GM12878 (cell line): ENCODE results near the gene FAM187B. TPM values are rescaled to one million over a fixed set of nuclear protein-coding genes. Genes with fewer than 3 reads are reported as not detected.
"Not testable (repeated sequence)": the region's sequence is repeated elsewhere in the genome, so short reads cannot be mapped to it uniquely, and the experiment has no call there.

Experiments used
- ATAC-seq: fragments of 200-7000 bp; cut with Tn5 transposase; 3 replicates; pipeline ENCODE4 v1.9.1; 2020; ENCODE audit warnings: mild to moderate bottlenecking, moderate library complexity
- BruUV-seq: library from RNA; stranded (reverse); fragments of 400-500 nt; replicated peaks from 2 replicates; lab custom pipeline; 2021; lab: Mats Ljungman, UMichigan
- CTCF ChIA-PET: fragments of 300-600 bp; sonication (Branson Sonifier 250); formaldehyde crosslinking; extraction: SDS; loops from one replicate; lab custom pipeline; 2021; ENCODE audit warnings: inconsistent platforms; lab: Yijun Ruan, JAX
- POLR2A ChIA-PET: fragments of 350-600 bp; formaldehyde crosslinking; extraction: SDS; loops from one replicate; lab custom pipeline; 2021; ENCODE audit warnings: inconsistent platforms; lab: Charles Lee
- RAD21 ChIA-PET: fragments of 300-600 bp; sonication (Branson Sonifier 250); formaldehyde crosslinking; loops from one replicate; lab custom pipeline; 2023; ENCODE audit warnings: antibody characterized with exemption; ENCODE audit not compliant: unreplicated experiment; lab: Charles Lee
- SMC1A ChIA-PET: fragments of 300-600 bp; sonication (Branson Sonifier 250); formaldehyde crosslinking; loops from one replicate; lab custom pipeline; 2023; ENCODE audit not compliant: unreplicated experiment, uncharacterized antibody; lab: Charles Lee
- DNase-seq: peaks from one replicate; pipeline ENCODE4 v3.0.0-alpha.2; 2011; ENCODE audit warnings: low read depth, low spot score
- FAIRE-seq: peaks from 3 replicates; lab custom pipeline; 2011; peaks lifted over from hg19 to GRCh38; lab: Jason Lieb, UNC
- H2AFZ ChIP-seq: 2 replicates; pipeline ENCODE4 v1.6.0; 2011; ENCODE audit warnings: low read depth, low read length, control low read depth; ENCODE audit not compliant: control insufficient read depth
- H3K27ac ChIP-seq: 2 replicates; pipeline ENCODE4 v1.5.1; 2011; ENCODE audit warnings: control low read depth; ENCODE audit not compliant: control insufficient read depth, insufficient read depth
- H3K27me3 ChIP-seq, 2 experiments: replicated peaks in 1 of 2; 2 replicates each; pipeline versions ENCODE4 v1.6.0 to v1.6.1; 2011; ENCODE audit warnings: low read length in 1 of 2; ENCODE audit not compliant: control insufficient read depth in 2 of 2, insufficient read depth in 2 of 2
- H3K36me3 ChIP-seq, 2 experiments: 2 replicates each; pipeline ENCODE4 v1.5.1; 2011; ENCODE audit warnings: low read length in 1 of 2; ENCODE audit not compliant: control insufficient read depth in 2 of 2, insufficient read depth in 2 of 2
- H3K4me1 ChIP-seq: 2 replicates; pipeline ENCODE4 v1.6.1; 2011; ENCODE audit warnings: mild to moderate bottlenecking, low read length, moderate library complexity, mixed read lengths; ENCODE audit not compliant: control insufficient read depth, insufficient read depth
- H3K4me2 ChIP-seq: 2 replicates; pipeline ENCODE4 v1.6.0; 2011; ENCODE audit warnings: control low read depth; ENCODE audit not compliant: control insufficient read depth, insufficient read depth
- H3K4me3 ChIP-seq: fragments of 200-600 bp; sonication (generic); 2 replicates; pipeline ENCODE4 v1.5.1; 2016
- H3K79me2 ChIP-seq: 2 replicates; pipeline ENCODE4 v1.6.0; 2011; ENCODE audit warnings: low read length; ENCODE audit not compliant: control insufficient read depth, insufficient read depth
- H3K9ac ChIP-seq: 2 replicates; pipeline ENCODE4 v1.8.0; 2011; ENCODE audit warnings: low read length, control low read depth, mixed read lengths; ENCODE audit not compliant: control insufficient read depth, insufficient read depth
- H3K9me3 ChIP-seq: replicated peaks from 3 replicates; pipeline ENCODE4 v1.5.1; 2011; ENCODE audit warnings: mild to moderate bottlenecking, low read length; ENCODE audit not compliant: control insufficient read depth, insufficient read depth
- H4K20me1 ChIP-seq: 2 replicates; pipeline ENCODE4 v1.6.0; 2011; ENCODE audit not compliant: control insufficient read depth, insufficient read depth
- BHLHE40 ChIP-seq, 2 experiments: fragments of 450-650 bp in 1 of 2; IDR thresholded peaks; 2 replicates each; pipeline ENCODE4 v1.6.1; 2011 to 2017; ENCODE audit warnings: low read depth in 2 of 2, borderline replicate concordance in 1 of 2, improper control_type of control experiment in 1 of 2, low read length in 1 of 2, mild to moderate bottlenecking in 1 of 2
- CHD4 ChIP-seq: fragments of 200-600 bp; sonication (generic); IDR thresholded peaks from 2 replicates; pipeline ENCODE4 v1.6.1; 2016; ENCODE audit warnings: mild to moderate bottlenecking
- FOXM1 ChIP-seq: IDR thresholded peaks from 2 replicates; pipeline ENCODE4 v1.6.1; 2012; ENCODE audit warnings: low read depth, mild to moderate bottlenecking, inconsistent platforms, low read length, moderate library complexity
- GATAD2B ChIP-seq: fragments of 450-650 bp; conservative IDR thresholded peaks from 2 replicates; pipeline ENCODE4 v1.6.1; 2017; ENCODE audit warnings: low read depth, mild to moderate bottlenecking, moderate library complexity
- HDAC2 ChIP-seq: fragments of 200-600 bp; sonication (generic); IDR thresholded peaks from 2 replicates; pipeline ENCODE4 v1.6.1; 2017
- HDAC6 ChIP-seq: fragments of 200-600 bp; sonication (generic); IDR thresholded peaks from one replicate; pipeline ENCODE4 v1.8.0; 2017; ENCODE audit warnings: antibody characterized with exemption; ENCODE audit not compliant: unreplicated experiment
- KLF5 ChIP-seq: fragments of 450-650 bp; IDR thresholded peaks from 2 replicates; pipeline ENCODE4 v1.6.1; 2014; ENCODE audit warnings: mild to moderate bottlenecking; ENCODE audit not compliant: partially characterized antibody
- NFXL1 ChIP-seq: fragments of 450-650 bp; IDR thresholded peaks from 2 replicates; pipeline ENCODE4 v1.6.1; 2017; ENCODE audit warnings: antibody characterized with exemption, mild to moderate bottlenecking, borderline replicate concordance
- PAX8 ChIP-seq: fragments of 450-650 bp; IDR thresholded peaks from 2 replicates; pipeline ENCODE4 v1.6.1; 2017; ENCODE audit warnings: mild to moderate bottlenecking, moderate library complexity
- SMARCA5 ChIP-seq: fragments of 450-650 bp; IDR thresholded peaks from 2 replicates; pipeline ENCODE4 v1.6.1; 2017; ENCODE audit warnings: mild to moderate bottlenecking
- SP1 ChIP-seq: IDR thresholded peaks from one replicate; pipeline ENCODE4 v1.6.1; 2011; ENCODE audit warnings: low read depth, low read length
- SUZ12 ChIP-seq: fragments of 200-600 bp; sonication (generic); IDR thresholded peaks from one replicate; pipeline ENCODE4 v1.6.1; 2018; ENCODE audit warnings: antibody characterized with exemption, mild to moderate bottlenecking; ENCODE audit not compliant: unreplicated experiment
- TCF7 ChIP-seq: IDR thresholded peaks from 2 replicates; pipeline ENCODE4 v1.6.1; 2014; ENCODE audit warnings: antibody characterized with exemption, borderline replicate concordance
- WGBS: methylation state at CpG from one replicate; pipeline ENCODE4 v1.1.6; 2016; ENCODE audit warnings: low lambda C conversion rate; ENCODE audit not compliant: insufficient replicate concordance, insufficient coverage; ENCODE audit errors: missing lambda C conversion rate; 5-methylcytosine and 5-hydroxymethylcytosine counted together
- in situ Hi-C: fragments of 300-500 bp; cut with MboI; formaldehyde crosslinking; loops from 9 replicates; pipeline ENCODE4 v1.14.3; 2018; ENCODE audit warnings: mixed read lengths
- intact Hi-C: fragments of 100-400 bp; cut with micrococcal nuclease; formaldehyde crosslinking; loops from one replicate; pipeline ENCODE4 v1.14.2; 2022; ENCODE audit not compliant: unreplicated experiment
- polyA plus RNA-seq, 11 experiments: library from polyadenylated mRNA; depleted of rRNA in 4 of 11; unstranded in 6 of 11; stranded (reverse) in 5 of 11; fragments of >200 nt; fragmentation: Nextera tagmentation in 4 of 11; fragmentation: Illumina TruSeq in 1 of 11; extraction: Ambion mirVana in 4 of 11; extraction: Trizol in 1 of 11; gene quantifications; 1 replicate in 1 of 11; 2 replicates in 10 of 11; pipeline versions ENCODE4 v1.2.1 to v1.2.3, GENCODE V29; 2011 to 2016; ENCODE audit warnings: inconsistent platforms in 2 of 11, missing spikeins in 2 of 11, low read depth in 1 of 11
- total RNA-seq, 4 experiments: library from RNA; depleted of rRNA in 3 of 4; stranded (reverse); fragments of >200 nt in 3 of 4; fragmentation: Illumina TruSeq in 1 of 4; extraction: Trizol in 1 of 4; gene quantifications; 2 replicates each; pipeline versions ENCODE4 v1.2.1 to v1.2.3, GENCODE V29; 2013 to 2021
- TF ChIP-seq, protein P1 (sequence below): fragments of 450-650 bp; IDR thresholded peaks from 2 replicates; pipeline ENCODE4 v1.6.1; 2016; ENCODE audit warnings: mild to moderate bottlenecking
- TF ChIP-seq, protein P2 (sequence below): fragments of 450-650 bp; IDR thresholded peaks from 2 replicates; pipeline ENCODE4 v1.6.1; 2017; ENCODE audit warnings: mild to moderate bottlenecking, moderate library complexity

The FAM187B gene
- total and polyA plus RNA-seq, 10 of the 15 experiments (the other 5 are each of a cell fraction or from before 2014, with no cell fraction given): 0.05 TPM; not detected in 9

DNA sequence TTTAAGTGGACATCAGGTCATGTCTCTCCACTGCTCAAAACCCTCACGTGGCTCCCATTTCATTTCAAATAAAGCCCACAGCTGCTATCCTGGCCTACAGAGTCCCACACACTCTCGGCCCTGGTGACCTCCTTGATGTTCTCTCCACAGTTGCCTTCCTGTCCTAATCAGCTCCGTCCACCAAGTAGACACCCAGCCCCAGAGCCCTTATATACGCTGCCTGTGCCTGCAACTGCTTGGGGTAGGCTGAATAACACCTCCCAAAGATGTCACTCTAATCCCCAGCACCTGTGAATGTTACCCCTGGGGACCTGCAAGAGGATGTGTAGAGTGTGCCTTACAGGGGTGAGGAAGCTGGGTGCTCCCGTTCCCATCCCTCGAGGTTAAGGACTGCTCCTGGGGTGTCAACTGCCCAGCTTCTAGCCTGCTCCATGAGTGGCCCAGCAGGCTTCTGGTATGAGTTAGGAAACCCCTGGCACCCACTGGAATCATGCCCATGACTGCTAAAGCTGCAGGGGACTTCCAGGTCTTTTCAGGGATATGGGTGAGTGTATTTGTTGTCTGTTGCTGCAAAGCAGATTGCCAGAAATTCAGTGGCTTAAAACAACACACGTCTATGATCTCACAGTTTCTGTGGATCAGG lies 6.0 kb downstream of the FAM187B start (continued):
- no peak for TF ChIP-seq KLF5
- TF ChIP-seq, protein P1, sequence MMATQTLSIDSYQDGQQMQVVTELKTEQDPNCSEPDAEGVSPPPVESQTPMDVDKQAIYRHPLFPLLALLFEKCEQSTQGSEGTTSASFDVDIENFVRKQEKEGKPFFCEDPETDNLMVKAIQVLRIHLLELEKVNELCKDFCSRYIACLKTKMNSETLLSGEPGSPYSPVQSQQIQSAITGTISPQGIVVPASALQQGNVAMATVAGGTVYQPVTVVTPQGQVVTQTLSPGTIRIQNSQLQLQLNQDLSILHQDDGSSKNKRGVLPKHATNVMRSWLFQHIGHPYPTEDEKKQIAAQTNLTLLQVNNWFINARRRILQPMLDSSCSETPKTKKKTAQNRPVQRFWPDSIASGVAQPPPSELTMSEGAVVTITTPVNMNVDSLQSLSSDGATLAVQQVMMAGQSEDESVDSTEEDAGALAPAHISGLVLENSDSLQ: no peak
- no peak for TF ChIP-seq PAX8
- TF ChIP-seq HDAC2: no peak
- TF ChIP-seq, protein P2, sequence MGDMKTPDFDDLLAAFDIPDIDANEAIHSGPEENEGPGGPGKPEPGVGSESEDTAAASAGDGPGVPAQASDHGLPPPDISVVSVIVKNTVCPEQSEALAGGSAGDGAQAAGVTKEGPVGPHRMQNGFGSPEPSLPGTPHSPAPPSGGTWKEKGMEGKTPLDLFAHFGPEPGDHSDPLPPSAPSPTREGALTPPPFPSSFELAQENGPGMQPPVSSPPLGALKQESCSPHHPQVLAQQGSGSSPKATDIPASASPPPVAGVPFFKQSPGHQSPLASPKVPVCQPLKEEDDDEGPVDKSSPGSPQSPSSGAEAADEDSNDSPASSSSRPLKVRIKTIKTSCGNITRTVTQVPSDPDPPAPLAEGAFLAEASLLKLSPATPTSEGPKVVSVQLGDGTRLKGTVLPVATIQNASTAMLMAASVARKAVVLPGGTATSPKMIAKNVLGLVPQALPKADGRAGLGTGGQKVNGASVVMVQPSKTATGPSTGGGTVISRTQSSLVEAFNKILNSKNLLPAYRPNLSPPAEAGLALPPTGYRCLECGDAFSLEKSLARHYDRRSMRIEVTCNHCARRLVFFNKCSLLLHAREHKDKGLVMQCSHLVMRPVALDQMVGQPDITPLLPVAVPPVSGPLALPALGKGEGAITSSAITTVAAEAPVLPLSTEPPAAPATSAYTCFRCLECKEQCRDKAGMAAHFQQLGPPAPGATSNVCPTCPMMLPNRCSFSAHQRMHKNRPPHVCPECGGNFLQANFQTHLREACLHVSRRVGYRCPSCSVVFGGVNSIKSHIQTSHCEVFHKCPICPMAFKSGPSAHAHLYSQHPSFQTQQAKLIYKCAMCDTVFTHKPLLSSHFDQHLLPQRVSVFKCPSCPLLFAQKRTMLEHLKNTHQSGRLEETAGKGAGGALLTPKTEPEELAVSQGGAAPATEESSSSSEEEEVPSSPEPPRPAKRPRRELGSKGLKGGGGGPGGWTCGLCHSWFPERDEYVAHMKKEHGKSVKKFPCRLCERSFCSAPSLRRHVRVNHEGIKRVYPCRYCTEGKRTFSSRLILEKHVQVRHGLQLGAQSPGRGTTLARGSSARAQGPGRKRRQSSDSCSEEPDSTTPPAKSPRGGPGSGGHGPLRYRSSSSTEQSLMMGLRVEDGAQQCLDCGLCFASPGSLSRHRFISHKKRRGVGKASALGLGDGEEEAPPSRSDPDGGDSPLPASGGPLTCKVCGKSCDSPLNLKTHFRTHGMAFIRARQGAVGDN: no peak
- TF ChIP-seq SMARCA5: no peak
- no peak for TF ChIP-seq SUZ12
- no peak for TF ChIP-seq FOXM1
- no peak for TF ChIP-seq NFXL1
- no peak for TF ChIP-seq HDAC6
- TF ChIP-seq CHD4: no peak
- no peak for TF ChIP-seq BHLHE40 (IDR thresholded peaks at IDR 0.05; ENCODE audit: borderline replicate concordance in 1 of 2, low read depth in 2 of 2, low read length in 1 of 2)
- no peak for TF ChIP-seq SP1
- TF ChIP-seq TCF7: no peak
- no peak for TF ChIP-seq GATAD2B
- TF ChIP-seq, all 136 proteins: peak for 0

DNA sequence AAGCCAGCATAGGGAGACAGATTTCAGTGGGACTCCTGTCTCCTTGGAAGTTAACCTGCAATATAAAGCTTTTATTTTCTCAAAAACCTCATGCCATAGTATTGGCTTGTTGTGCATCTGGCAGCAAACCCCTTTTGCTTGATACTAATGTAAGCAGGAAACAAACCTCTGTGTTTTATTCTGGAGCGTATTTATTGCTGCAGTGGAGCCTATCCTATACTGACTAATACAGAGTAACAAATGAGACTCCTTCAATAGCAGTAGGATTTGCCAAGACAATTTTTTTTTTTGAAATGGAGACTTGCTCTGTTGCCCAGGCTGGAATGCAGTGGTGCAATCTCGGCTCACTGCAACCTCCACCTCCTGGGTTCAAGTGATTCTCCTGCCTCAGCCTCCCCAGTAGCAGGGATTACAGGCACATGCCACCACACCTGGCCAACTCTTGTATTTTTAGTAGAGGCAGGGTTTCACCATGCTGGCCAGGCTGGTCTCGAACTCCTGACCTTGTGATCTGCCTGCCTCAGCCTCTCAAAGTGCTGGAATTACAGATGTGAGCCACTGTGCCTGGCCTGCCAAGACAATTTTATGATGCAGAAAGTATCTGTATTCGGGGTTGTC lies 7.5 kb downstream of the FAM187B start:
- ChIA-PET CTCF (interaction anchor here (0.6 kb wide), 1 partner anchor 79 kb away, joined by 3 read pairs; no protein-coding TSS in a partner anchor), SMC1A (interaction anchor here (1.2 kb wide), 1 partner anchor 21 kb away, joined by 3 read pairs; no protein-coding TSS in a partner anchor)
- H3K9me3 ChIP-seq: peaks cover 13% of the 10 kb centered on the region
- H3K36me3 ChIP-seq, H3K79me2 ChIP-seq, ATAC-seq, H3K9ac ChIP-seq, H3K27ac ChIP-seq, BruUV-seq, DNase-seq, POLR2A ChIA-PET, in situ Hi-C loops, H3K27me3 ChIP-seq, intact Hi-C loops, H4K20me1 ChIP-seq, H3K4me2 ChIP-seq, FAIRE-seq, H3K4me3 ChIP-seq, RAD21 ChIA-PET, H2AFZ ChIP-seq, H3K4me1 ChIP-seq: not testable (repeated sequence)
- 35% methylated on average over 4 of the region's 4 CpGs for WGBS
